Neural cell (in vitro differentiated cells): ENCODE data around the gene RHO. TPM values are rescaled to one million over a fixed set of nuclear protein-coding genes. Genes with fewer than 3 reads are reported as not detected.

Source experiments
- H2AFZ ChIP-seq: fragments of 200-600, 300-800 bp; sonication (generic), shearing (Covaris generic); 2 replicates; pipeline ENCODE4 v1.6.0; 2014; ENCODE audit warnings: low read depth, mild to moderate bottlenecking, antibody characterized with exemption, low read length, moderate library complexity
- H3F3A ChIP-seq: fragments of 200-600 bp; shearing (Covaris generic); 2 replicates; pipeline ENCODE4 v1.6.1; 2016; ENCODE audit warnings: mild to moderate bottlenecking, moderate library complexity, mixed read lengths, antibody characterized with exemption, low read length; ENCODE audit not compliant: insufficient read depth, poor library complexity, severe bottlenecking
- H3K27ac ChIP-seq: fragments of 200-600, 300-800 bp; sonication (generic), shearing (Covaris generic); 2 replicates; pipeline ENCODE4 v1.5.1; 2014; ENCODE audit warnings: mild to moderate bottlenecking, low read length, moderate library complexity
- H3K27me3 ChIP-seq: fragments of 300-800, 200-600 bp; sonication (generic), shearing (Covaris generic); 2 replicates; pipeline ENCODE4 v1.6.0; 2014; ENCODE audit warnings: mild to moderate bottlenecking, low read depth, low read length, moderate library complexity; ENCODE audit not compliant: insufficient read depth
- H3K36me3 ChIP-seq: fragments of 300-800, 200-600 bp; sonication (generic), shearing (Covaris generic); 2 replicates; pipeline ENCODE4 v1.5.1; 2014; ENCODE audit warnings: mild to moderate bottlenecking, antibody characterized with exemption, low read length, moderate library complexity; ENCODE audit not compliant: insufficient read depth
- H3K4me2 ChIP-seq: fragments of 300-800, 200-600 bp; sonication (generic), shearing (Covaris generic); 2 replicates; pipeline ENCODE4 v1.6.0; 2014; ENCODE audit warnings: mild to moderate bottlenecking, low read length
- H3K4me3 ChIP-seq: fragments of 300-800, 200-600 bp; sonication (generic), shearing (Covaris generic); 2 replicates; pipeline ENCODE4 v1.5.1; 2014; ENCODE audit warnings: mild to moderate bottlenecking, low read length, moderate library complexity
- H3K79me2 ChIP-seq: fragments of 200-600 bp; shearing (Covaris generic); replicated peaks from 2 replicates; pipeline ENCODE4 v1.6.0; 2014; ENCODE audit warnings: mild to moderate bottlenecking, low read length, moderate library complexity; ENCODE audit not compliant: insufficient read depth
- H3K9ac ChIP-seq: fragments of 300-800, 200-600 bp; sonication (generic), shearing (Covaris generic); 2 replicates; pipeline ENCODE4 v1.6.1; 2016; ENCODE audit warnings: mild to moderate bottlenecking, low read length, mixed read lengths
- H3K9me2 ChIP-seq: fragments of 200-600 bp; shearing (Covaris generic); 2 replicates; pipeline ENCODE4 v1.6.1; 2016; ENCODE audit warnings: mild to moderate bottlenecking, low read length, mixed read lengths; ENCODE audit not compliant: insufficient read depth
- H3K9me3 ChIP-seq: fragments of 200-600, 300-800 bp; sonication (generic), shearing (Covaris generic); 2 replicates; pipeline ENCODE4 v1.6.1; 2016; ENCODE audit warnings: mild to moderate bottlenecking, mixed run types, low read length, moderate library complexity, mixed read lengths
- H4K20me1 ChIP-seq: fragments of 200-600 bp; shearing (Covaris generic); 2 replicates; pipeline ENCODE4 v1.6.1; 2016; ENCODE audit warnings: mild to moderate bottlenecking, mixed run types; ENCODE audit not compliant: insufficient read depth
- CTCF ChIP-seq: fragments of 450-650 bp; IDR thresholded peaks from 2 replicates; pipeline ENCODE4 v1.5.1; 2014; ENCODE audit warnings: antibody characterized with exemption, mild to moderate bottlenecking, moderate library complexity; ENCODE audit not compliant: poor library complexity, severe bottlenecking
- EP300 ChIP-seq: fragments of 450-650 bp; conservative IDR thresholded peaks from 2 replicates; pipeline ENCODE4 v1.6.1; 2014; ENCODE audit warnings: antibody characterized with exemption, mild to moderate bottlenecking, moderate library complexity; ENCODE audit not compliant: poor library complexity, severe bottlenecking
- EZH2 ChIP-seq: fragments of 200-600, 300-800 bp; shearing (Covaris generic), sonication (generic); IDR thresholded peaks from 2 replicates; pipeline ENCODE4 v1.6.1; 2014; ENCODE audit warnings: antibody characterized with exemption, low read length, borderline replicate concordance, mild to moderate bottlenecking; ENCODE audit not compliant: insufficient read depth, poor library complexity, severe bottlenecking
- MXI1 ChIP-seq: fragments of 450-650 bp; conservative IDR thresholded peaks from 2 replicates; pipeline ENCODE4 v1.6.1; 2014; ENCODE audit warnings: antibody characterized with exemption, mild to moderate bottlenecking; ENCODE audit not compliant: poor library complexity, severe bottlenecking
- POLR2AphosphoS5 ChIP-seq: IDR thresholded peaks from 2 replicates; pipeline ENCODE4 v1.6.1; 2012
- RAD21 ChIP-seq: fragments of 450-650 bp; conservative IDR thresholded peaks from 2 replicates; pipeline ENCODE4 v1.6.1; 2014; ENCODE audit warnings: antibody characterized with exemption, mild to moderate bottlenecking, moderate library complexity
- REST ChIP-seq: IDR thresholded peaks from 2 replicates; pipeline ENCODE4 v1.6.1; 2012; ENCODE audit warnings: borderline replicate concordance
- SMC3 ChIP-seq: fragments of 450-650 bp; conservative IDR thresholded peaks from 2 replicates; pipeline ENCODE4 v1.6.1; 2014; ENCODE audit warnings: antibody characterized with exemption, mild to moderate bottlenecking, moderate library complexity; ENCODE audit not compliant: poor library complexity
- TAF1 ChIP-seq: IDR thresholded peaks from 2 replicates; pipeline ENCODE4 v1.6.1; 2012; ENCODE audit warnings: low read depth
- polyA plus RNA-seq: library from polyadenylated mRNA; depleted of rRNA; stranded (reverse); fragments of >200 nt; gene quantifications from 2 replicates; pipeline ENCODE4 v1.2.3, GENCODE V29; 2014

The RHO gene
- polyA plus RNA-seq, 1 donor from 2014 or later: not detected

GRCh38 chr3:129564981-129565644 is 36.7 kb downstream of the RHO start:
- Histone ChIP-seq H3K27me3 (no peaks in the 10 kb centered on the region), H3K27ac (no peak overlapping the region)
- TF ChIP-seq EZH2: no peak
- no peak for TF ChIP-seq REST
- TF ChIP-seq SMC3: no peak
- TF ChIP-seq RAD21: no peak
- TF ChIP-seq TAF1: no peak
- no peak for TF ChIP-seq CTCF
- TF ChIP-seq POLR2AphosphoS5: no peak
- TF ChIP-seq MXI1: no peak
- TF ChIP-seq EP300: no peak

GRCh38 chr3:129565902-129566301 is 37.5 kb downstream of the RHO start:
- H3K4me2 ChIP-seq: no peak overlapping the region
- H2AFZ ChIP-seq: no peak overlapping the region
- H3K27me3 ChIP-seq: no peaks in the 10 kb centered on the region
- H3K36me3 ChIP-seq: no peaks in the 10 kb centered on the region
- no peak overlapping the region for H3K27ac ChIP-seq
- no peak overlapping the region for H3K9ac ChIP-seq
- TF ChIP-seq MXI1: no peak
- TF ChIP-seq EP300: no peak
- no peak for TF ChIP-seq RAD21
- TF ChIP-seq REST: no peak
- no peak for TF ChIP-seq TAF1
- TF ChIP-seq POLR2AphosphoS5: no peak
- TF ChIP-seq SMC3: no peak
- no peak for TF ChIP-seq EZH2
- no peak for TF ChIP-seq CTCF
- H3K79me2 ChIP-seq: no peaks in the 10 kb centered on the region
- no peaks in the 10 kb centered on the region for H4K20me1 ChIP-seq
- no peaks in the 10 kb centered on the region for H3K9me3 ChIP-seq
- no peak overlapping the region for H3K4me3 ChIP-seq
- H3K9me2 ChIP-seq: no peaks in the 10 kb centered on the region
- no peaks in the 10 kb centered on the region for H3F3A ChIP-seq

More at GRCh38 chr3:129564981-129565644, 36.7 kb downstream of the RHO start:
- Histone ChIP-seq H2AFZ (no peak overlapping the region), H3K79me2 (no peaks in the 10 kb centered on the region), H3F3A (no peaks in the 10 kb centered on the region), H3K9ac (no peak overlapping the region), H3K4me2 (no peak overlapping the region), H3K36me3 (no peaks in the 10 kb centered on the region), H3K9me2 (no peaks in the 10 kb centered on the region), H3K4me3 (no peak overlapping the region), H3K9me3 (no peaks in the 10 kb centered on the region), H4K20me1 (no peaks in the 10 kb centered on the region)
